HG03565 (cell line): ENCODE data around the gene VPREB3.

Experiments
- ATAC-seq: cut with Tn5 transposase; IDR thresholded peaks from one replicate; pipeline ENCODE4 v1.9.1; 2021; ENCODE audit warnings: mild to moderate bottlenecking, moderate library complexity; ENCODE audit not compliant: unreplicated experiment

The VPREB3 gene

GRCh38 chr22:23767673-23768548, 13.7 kb upstream of the VPREB3 start, which contains the start of gene CHCHD10:
CHCHD10 (minus strand) TSS chr22:23767972; CDS start chr22:23767874, 98 bp downstream.
- no peak for ATAC-seq

GRCh38 chr22:23767303-23767672, 13.1 kb upstream of the VPREB3 start:
- ATAC-seq = no peak

- no peak for ATAC-seq
Observed at GRCh38 chr22:23764899-23765881, 11.0 kb upstream of the VPREB3 start.

GRCh38 chr22:23763954-23764353, 9.7 kb upstream of the VPREB3 start:
- no peak for ATAC-seq

- no peak for ATAC-seq
Observed at GRCh38 chr22:23763579-23763945, 9.3 kb upstream of the VPREB3 start.

GRCh38 chr22:23762842-23763578, 8.8 kb upstream of the VPREB3 start, which contains the start of gene C22orf15:
C22orf15 (plus strand) TSS chr22:23762990; CDS start chr22:23763307, 317 bp downstream.
- ATAC-seq = no peak

GRCh38 chr22:23760056-23760455, 5.8 kb upstream of the VPREB3 start:
- ATAC-seq = no peak

GRCh38 chr22:23759566-23759965, 5.3 kb upstream of the VPREB3 start:
- no peak for ATAC-seq

GRCh38 chr22:23756891-23757290, 2.7 kb upstream of the VPREB3 start:
- no peak for ATAC-seq

- ATAC-seq = no peak
Observed at GRCh38 chr22:23755711-23756110, 1.5 kb upstream of the VPREB3 start.

- ATAC-seq = no peak
Observed at GRCh38 chr22:23754980-23755636, 883 bp upstream of the VPREB3 start.

- no peak for ATAC-seq
Observed at GRCh38 chr22:23753385-23753784, 840 bp downstream of the VPREB3 start.

GRCh38 chr22:23752750-23753149, 1.5 kb downstream of the VPREB3 start:
- no peak for ATAC-seq

GRCh38 chr22:23752090-23752691, 2.0 kb downstream of the VPREB3 start:
- ATAC-seq = no peak

- ATAC-seq = no peak
Observed at GRCh38 chr22:23751441-23751996, 2.7 kb downstream of the VPREB3 start.

GRCh38 chr22:23750714-23751440, 3.3 kb downstream of the VPREB3 start, which contains the start of gene ZNF70:
ZNF70 (minus strand) TSS chr22:23751112; CDS start chr22:23745140, 5,972 bp downstream.
- peak; percentile 58 for ATAC-seq

GRCh38 chr22:23750367-23750713, 3.9 kb downstream of the VPREB3 start:
- no peak for ATAC-seq

GRCh38 chr22:23749841-23750301, 4.4 kb downstream of the VPREB3 start:
- no peak for ATAC-seq

GRCh38 chr22:23745791-23746190, 8.4 kb downstream of the VPREB3 start:
- ATAC-seq = no peak
